HUES6 (cell line): Measurements from ENCODE around the gene PCDHGB4.
"Not testable (repeated sequence)": the region's sequence is repeated elsewhere in the genome, so short reads cannot be mapped to it uniquely, and the experiment has no call there.

Experiments
- H3K27ac ChIP-seq: 2 replicates; pipeline ENCODE4 v1.7.0; 2013; ENCODE audit warnings: low read depth, mild to moderate bottlenecking, low read length, inconsistent platforms
- H3K27me3 ChIP-seq: 2 replicates; pipeline ENCODE4 v1.6.1; 2013; ENCODE audit warnings: low read length; ENCODE audit not compliant: control insufficient read depth, insufficient read depth
- H3K36me3 ChIP-seq: 2 replicates; pipeline ENCODE4 v1.6.1; 2013; ENCODE audit warnings: low read length; ENCODE audit not compliant: control insufficient read depth, insufficient read depth
- H3K4me1 ChIP-seq: 2 replicates; pipeline ENCODE4 v1.6.1; 2013; ENCODE audit warnings: low read length; ENCODE audit not compliant: control insufficient read depth, insufficient read depth
- H3K4me3 ChIP-seq: 2 replicates; pipeline ENCODE4 v1.5.1; 2013; ENCODE audit warnings: low read depth, low read length
- H3K9ac ChIP-seq: one replicate; pipeline ENCODE4 v1.6.1; 2013; ENCODE audit warnings: mild to moderate bottlenecking, low read length
- H3K9me3 ChIP-seq: 2 replicates; pipeline ENCODE4 v1.6.1; 2013; ENCODE audit warnings: low read depth, low read length; ENCODE audit not compliant: control insufficient read depth, insufficient read depth

PCDHGB4 gene

GRCh38 chr5:141371572-141372475 is 15.7 kb upstream of the PCDHGB4 start:
- Histone ChIP-seq H3K4me1 (no peaks in the 10 kb centered on the region), H3K9me3 (peaks cover 55% of the 10 kb centered on the region), H3K4me3 (no peak overlapping the region), H3K36me3 (no peaks in the 10 kb centered on the region), H3K27me3 (no peaks in the 10 kb centered on the region), H3K27ac (no peak overlapping the region), H3K9ac (no peak overlapping the region)

DNA sequence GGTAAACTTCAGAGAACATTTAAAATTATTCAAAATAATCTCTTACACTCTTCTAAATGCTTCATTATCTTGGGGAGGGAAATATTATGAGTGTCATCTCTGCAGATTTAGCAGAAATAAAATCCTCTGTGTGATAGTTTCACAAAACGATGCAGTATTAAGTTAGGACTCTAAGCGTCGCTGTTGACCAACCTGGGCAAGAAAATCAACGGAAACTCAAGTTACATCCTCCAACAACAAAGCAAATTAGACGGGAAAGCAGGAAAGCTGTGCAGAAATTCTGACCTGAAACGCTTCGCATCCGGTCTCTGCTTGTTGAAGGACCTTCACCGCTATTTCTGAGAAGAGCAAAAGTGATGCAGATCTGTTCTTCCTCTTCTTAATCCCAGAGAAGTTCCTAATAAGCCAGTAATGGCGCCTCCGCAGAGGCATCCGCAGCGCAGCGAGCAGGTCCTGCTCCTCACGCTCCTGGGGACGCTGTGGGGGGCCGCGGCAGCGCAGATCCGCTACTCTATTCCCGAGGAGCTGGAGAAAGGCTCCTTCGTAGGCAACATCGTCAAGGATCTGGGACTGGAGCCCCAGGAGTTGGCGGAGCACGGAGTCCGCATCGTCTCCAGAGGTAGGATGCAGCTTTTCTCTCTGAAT is 13.7 kb upstream of the PCDHGB4 start, which contains the start of gene PCDHGA6:
PCDHGA6 (plus strand) TSS at position 219 of the 645 bp plus-strand sequence; CDS start at position 412, 193 bp downstream.
- Histone ChIP-seq H3K27ac (no peak within 1 kb of the TSS), H3K36me3 (no peaks in the 10 kb centered on the region), H3K4me1 (no peaks in the 10 kb centered on the region), H3K9me3 (peaks cover 57% of the 10 kb centered on the region), H3K27me3 (no peaks in the 10 kb centered on the region), H3K4me3 (peak within 1 kb of the TSS; percentile 18; the same call in 1 of the 2 replicates), H3K9ac (no peak within 1 kb of the TSS)

DNA sequence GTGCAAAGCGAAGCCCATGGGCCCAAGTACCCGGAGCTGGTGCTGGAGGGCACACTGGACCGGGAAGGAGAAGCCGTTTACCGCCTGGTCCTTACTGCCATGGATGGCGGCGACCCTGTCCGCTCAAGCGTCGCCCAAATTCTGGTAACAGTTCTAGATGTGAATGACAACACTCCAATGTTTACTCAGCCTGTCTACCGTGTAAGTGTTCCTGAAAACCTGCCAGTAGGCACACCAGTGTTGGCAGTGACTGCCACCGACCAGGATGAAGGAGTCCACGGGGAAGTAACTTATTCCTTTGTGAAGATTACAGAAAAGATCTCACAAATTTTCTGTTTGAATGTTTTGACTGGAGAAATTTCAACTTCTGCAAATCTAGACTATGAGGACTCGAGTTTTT is 12.9 kb upstream of the PCDHGB4 start:
- H3K36me3 ChIP-seq: no peaks in the 10 kb centered on the region
- peaks cover 55% of the 10 kb centered on the region for H3K9me3 ChIP-seq
- H3K9ac ChIP-seq: no peak overlapping the region
- no peak overlapping the region for H3K27ac ChIP-seq
- H3K4me3 ChIP-seq: no peak overlapping the region
- no peaks in the 10 kb centered on the region for H3K27me3 ChIP-seq
- H3K4me1 ChIP-seq: no peaks in the 10 kb centered on the region

- not testable (repeated sequence) for H3K27ac ChIP-seq, H3K36me3 ChIP-seq, H3K4me1 ChIP-seq, H3K4me3 ChIP-seq, H3K9ac ChIP-seq, H3K27me3 ChIP-seq
- peaks cover 50% of the 10 kb centered on the region for H3K9me3 ChIP-seq
Measured at GRCh38 chr5:141375444-141376155, 11.9 kb upstream of the PCDHGB4 start.

- H3K27me3 ChIP-seq: peaks cover 12% of the 10 kb centered on the region
- peak within 1 kb of the TSS; percentile 54 for H3K9ac ChIP-seq
- H3K36me3 ChIP-seq: no peaks in the 10 kb centered on the region
- H3K4me3 ChIP-seq: peak within 1 kb of the TSS; percentile 71
- H3K4me1 ChIP-seq: no peaks in the 10 kb centered on the region
- H3K9me3 ChIP-seq: peaks cover 32% of the 10 kb centered on the region
- H3K27ac ChIP-seq: no peak within 1 kb of the TSS
Measured at GRCh38 chr5:141382469-141383294, 4.8 kb upstream of the PCDHGB4 start, which contains the start of gene PCDHGA7. Gene PCDHGA7, plus strand, starts transcription at chr5:141382742. Its CDS starts 158 bp downstream, at chr5:141382900.

- Histone ChIP-seq H3K9ac (no peak overlapping the region), H3K27ac (no peak overlapping the region), H3K9me3 (peaks cover 34% of the 10 kb centered on the region), H3K27me3 (peaks cover 16% of the 10 kb centered on the region), H3K4me1 (no peaks in the 10 kb centered on the region), H3K36me3 (peaks cover 1% of the 10 kb centered on the region; the same call in 1 of the 2 replicates), H3K4me3 (peak overlapping the region; percentile 71)
Measured at GRCh38 chr5:141383345-141383744, 4.2 kb upstream of the PCDHGB4 start.

DNA sequence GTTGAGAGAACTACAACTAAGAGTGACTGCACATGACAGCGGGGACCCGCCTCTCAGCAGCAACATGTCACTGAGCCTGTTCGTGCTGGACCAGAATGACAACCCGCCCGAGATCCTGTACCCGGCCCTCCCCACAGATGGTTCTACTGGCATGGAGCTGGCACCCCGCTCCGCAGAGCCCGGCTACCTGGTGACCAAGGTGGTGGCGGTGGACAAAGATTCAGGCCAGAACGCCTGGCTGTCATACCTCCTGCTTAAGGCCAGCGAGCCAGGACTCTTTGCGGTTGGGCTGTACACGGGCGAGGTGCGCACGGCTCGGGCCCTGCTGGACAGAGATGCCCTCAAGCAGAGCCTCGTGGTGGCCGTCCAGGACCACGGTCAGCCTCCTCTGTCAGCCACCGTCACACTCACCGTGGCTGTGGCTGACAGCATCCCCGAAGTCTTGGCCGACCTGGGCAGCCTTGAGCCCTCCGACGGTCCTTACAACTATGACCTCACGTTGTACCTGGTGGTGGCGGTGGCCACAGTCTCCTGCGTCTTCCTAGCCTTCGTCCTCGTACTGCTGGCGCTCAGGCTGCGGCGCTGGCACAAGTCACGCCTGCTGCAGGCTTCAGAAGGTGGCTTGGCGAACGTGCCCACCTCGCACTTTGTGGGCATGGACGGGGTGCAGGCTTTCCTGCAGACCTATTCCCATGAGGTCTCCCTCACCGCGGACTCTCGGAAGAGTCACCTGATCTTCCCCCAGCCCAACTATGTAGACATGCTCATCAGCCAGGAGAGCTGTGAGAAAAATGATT is 2.8 kb upstream of the PCDHGB4 start:
- Histone ChIP-seq H3K9ac (no peak overlapping the region), H3K9me3 (peaks cover 48% of the 10 kb centered on the region), H3K27me3 (peaks cover 19% of the 10 kb centered on the region), H3K36me3 (peaks cover 6% of the 10 kb centered on the region; the same call in 1 of the 2 replicates), H3K27ac (no peak overlapping the region), H3K4me3 (no peak overlapping the region), H3K4me1 (no peaks in the 10 kb centered on the region)

DNA sequence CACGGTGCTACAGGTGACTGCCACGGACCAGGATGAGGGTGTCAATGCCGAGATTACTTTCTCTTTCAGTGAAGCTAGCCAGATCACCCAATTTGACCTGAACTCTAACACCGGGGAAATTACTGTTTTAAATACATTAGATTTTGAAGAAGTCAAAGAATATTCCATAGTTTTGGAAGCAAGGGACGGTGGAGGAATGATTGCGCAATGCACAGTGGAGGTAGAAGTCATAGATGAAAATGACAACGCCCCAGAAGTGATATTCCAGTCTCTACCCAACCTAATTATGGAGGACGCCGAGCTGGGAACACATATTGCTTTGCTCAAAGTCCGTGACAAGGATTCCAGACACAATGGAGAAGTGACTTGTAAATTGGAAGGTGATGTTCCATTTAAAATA is 1.2 kb downstream of the PCDHGB4 start:
- peaks cover 72% of the 10 kb centered on the region for H3K9me3 ChIP-seq
- H3K27ac ChIP-seq: no peak overlapping the region
- H3K4me3 ChIP-seq: peak overlapping the region; percentile 35
- no peak overlapping the region for H3K9ac ChIP-seq
- peaks cover 12% of the 10 kb centered on the region for H3K27me3 ChIP-seq
- H3K4me1 ChIP-seq: no peaks in the 10 kb centered on the region
- H3K36me3 ChIP-seq: peaks cover 31% of the 10 kb centered on the region

DNA sequence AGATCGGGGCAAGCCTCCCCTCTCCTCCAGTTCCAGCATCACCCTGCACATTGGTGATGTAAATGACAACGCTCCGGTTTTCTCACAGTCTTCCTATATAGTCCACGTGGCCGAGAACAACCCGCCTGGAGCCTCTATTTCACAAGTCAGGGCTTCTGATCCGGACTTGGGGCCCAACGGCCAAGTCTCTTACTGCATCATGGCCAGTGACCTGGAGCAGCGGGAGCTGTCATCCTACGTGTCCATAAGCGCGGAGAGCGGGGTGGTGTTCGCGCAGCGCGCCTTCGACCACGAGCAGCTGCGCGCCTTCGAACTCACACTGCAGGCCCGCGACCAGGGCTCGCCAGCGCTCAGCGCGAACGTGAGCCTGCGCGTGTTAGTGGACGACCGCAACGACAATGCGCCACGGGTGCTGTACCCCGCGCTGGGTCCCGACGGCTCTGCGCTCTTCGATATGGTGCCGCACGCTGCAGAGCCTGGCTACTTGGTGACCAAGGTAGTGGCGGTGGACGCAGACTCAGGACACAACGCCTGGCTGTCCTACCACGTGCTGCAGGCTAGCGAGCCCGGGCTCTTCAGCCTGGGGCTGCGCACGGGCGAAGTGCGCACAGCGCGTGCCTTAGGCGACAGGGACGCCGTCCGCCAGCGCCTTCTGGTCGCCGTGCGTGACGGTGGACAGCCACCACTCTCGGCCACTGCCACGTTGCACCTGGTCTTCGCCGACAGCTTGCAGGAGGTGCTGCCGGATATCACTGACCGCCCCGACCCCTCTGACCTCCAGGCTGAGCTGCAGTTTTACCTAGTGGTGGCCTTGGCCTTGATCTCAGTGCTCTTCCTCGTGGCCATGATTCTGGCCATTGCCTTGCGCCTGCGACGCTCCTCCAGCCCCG is 1.9 kb downstream of the PCDHGB4 start:
- H3K9ac ChIP-seq: no peak overlapping the region
- no peaks in the 10 kb centered on the region for H3K4me1 ChIP-seq
- peaks cover 36% of the 10 kb centered on the region for H3K36me3 ChIP-seq
- 0 out of 2 replicates have a peak overlapping the region, but pooled peaks have one; percentile 11 for H3K4me3 ChIP-seq
- H3K9me3 ChIP-seq: peaks cover 72% of the 10 kb centered on the region
- peaks cover 7% of the 10 kb centered on the region; the same call in 1 of the 2 replicates for H3K27me3 ChIP-seq
- H3K27ac ChIP-seq: no peak overlapping the region
